OCI-LY7 (cell line): ENCODE measurements around the gene CDK4.

Source experiments
- EZH2phosphoT487 ChIP-seq: fragments of 200-600 bp; sonication (generic); IDR thresholded peaks from 2 replicates; pipeline ENCODE4 v1.6.1; 2018; ENCODE audit warnings: low read depth, borderline replicate concordance, mild to moderate bottlenecking, mixed run types, antibody characterized with exemption, low read length, moderate library complexity, mixed read lengths
- TF ChIP-seq, protein P1 (sequence below): fragments of 200-600 bp; sonication (generic); conservative IDR thresholded peaks from 2 replicates; pipeline ENCODE4 v1.5.1; 2014; ENCODE audit warnings: mild to moderate bottlenecking, antibody characterized with exemption, low read length, moderate library complexity, mixed read lengths

DNA sequence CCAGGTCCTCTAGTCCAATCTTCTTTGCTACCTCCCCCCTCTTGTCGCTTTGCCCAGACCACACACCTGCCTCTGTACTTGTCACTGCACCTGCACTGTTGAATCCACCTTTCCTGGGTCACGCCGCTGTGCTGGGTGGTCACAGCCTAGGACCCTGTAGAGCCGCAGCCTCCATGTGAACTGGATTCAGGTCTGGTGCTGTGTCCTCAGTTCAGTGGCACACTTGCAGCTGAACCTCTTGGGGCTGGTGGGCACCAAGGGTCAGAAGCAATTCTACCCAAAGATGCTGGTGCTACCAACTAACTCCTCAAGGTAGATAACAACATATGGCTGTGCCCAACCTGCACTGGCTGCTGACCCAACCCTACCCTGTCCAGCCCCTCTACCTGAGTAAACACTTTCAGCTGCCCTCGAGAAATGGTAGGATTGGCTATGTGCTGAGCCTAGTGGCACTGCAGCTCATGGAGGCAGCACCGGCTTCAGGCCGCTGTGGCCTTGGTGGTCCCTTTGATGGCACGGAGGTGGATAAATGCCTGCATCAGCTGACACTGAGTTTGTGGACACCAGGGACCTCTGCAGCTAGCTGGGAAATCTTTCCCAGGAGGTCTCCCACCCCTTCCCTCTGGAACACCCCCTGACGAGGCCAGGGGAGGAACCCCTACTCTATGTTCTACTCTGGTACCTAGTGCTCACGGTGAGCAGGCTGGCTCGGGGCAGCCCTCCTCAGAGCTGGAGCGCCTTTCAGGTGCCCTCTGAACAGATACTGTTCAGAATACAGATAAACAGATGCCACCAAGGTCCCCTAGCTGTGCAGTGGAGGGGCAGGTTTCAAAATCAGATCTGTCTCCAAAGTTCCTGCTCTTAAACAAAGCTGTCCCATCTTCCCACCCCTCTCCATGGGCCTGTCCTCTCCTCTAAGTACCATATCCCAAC, 27.8 kb downstream of the CDK4 start:
- TF ChIP-seq, protein P1, sequence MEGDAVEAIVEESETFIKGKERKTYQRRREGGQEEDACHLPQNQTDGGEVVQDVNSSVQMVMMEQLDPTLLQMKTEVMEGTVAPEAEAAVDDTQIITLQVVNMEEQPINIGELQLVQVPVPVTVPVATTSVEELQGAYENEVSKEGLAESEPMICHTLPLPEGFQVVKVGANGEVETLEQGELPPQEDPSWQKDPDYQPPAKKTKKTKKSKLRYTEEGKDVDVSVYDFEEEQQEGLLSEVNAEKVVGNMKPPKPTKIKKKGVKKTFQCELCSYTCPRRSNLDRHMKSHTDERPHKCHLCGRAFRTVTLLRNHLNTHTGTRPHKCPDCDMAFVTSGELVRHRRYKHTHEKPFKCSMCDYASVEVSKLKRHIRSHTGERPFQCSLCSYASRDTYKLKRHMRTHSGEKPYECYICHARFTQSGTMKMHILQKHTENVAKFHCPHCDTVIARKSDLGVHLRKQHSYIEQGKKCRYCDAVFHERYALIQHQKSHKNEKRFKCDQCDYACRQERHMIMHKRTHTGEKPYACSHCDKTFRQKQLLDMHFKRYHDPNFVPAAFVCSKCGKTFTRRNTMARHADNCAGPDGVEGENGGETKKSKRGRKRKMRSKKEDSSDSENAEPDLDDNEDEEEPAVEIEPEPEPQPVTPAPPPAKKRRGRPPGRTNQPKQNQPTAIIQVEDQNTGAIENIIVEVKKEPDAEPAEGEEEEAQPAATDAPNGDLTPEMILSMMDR, result no peak
- no peak for TF ChIP-seq EZH2phosphoT487
